ENCODE results near the gene PODXL. TPM values are rescaled to one million over a fixed set of nuclear protein-coding genes. Genes with fewer than 3 reads are reported as not detected.
"Not testable (repeated sequence)": the region's sequence is repeated elsewhere in the genome, so short reads cannot be mapped to it uniquely, and the experiment has no call there.

PODXL gene
- total RNA-seq, 6 donors from 2014 or later, result 57.0 to 108 (median 96.6) TPM

DNA sequence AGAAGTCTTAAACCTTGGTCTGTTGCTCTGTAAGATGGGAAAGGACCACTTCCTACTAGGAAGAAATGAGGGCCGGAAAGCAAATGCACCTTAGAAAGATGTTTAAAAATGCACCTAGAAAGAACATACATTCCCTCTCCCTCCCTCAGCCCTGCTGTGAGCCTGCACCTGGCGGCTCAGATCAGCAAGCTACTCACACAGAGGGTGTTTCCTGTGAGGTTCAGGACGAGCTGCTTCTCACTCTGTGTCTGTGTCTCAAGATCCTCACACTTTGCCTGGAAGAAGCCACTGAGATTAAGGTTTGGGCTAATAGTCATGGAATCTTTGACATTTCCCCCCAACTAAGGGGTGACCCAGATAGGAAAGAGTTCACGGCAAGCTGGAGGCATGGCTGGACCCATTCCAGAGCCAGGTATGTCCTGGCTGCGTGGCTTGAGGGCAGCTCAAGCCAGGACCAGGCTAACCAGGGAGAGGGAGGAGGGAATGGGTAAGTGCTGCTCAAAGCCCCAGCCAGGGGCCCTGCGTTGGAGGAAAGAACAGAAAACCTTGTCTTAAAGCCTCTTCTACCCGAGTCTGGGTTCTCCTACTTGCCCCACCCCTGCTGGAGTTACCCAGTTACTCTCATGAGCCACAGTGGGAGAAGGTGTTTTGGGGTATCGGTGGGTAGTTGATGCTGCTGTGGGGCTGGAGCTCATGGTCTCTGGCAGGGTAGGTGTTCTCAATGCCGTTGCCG, 47.5 kb downstream of the PODXL start:
- TF ChIP-seq POLR2A (IDR thresholded peaks at IDR 0.05), result no peak
- TF ChIP-seq EP300 (IDR thresholded peaks at IDR 0.05), result no peak
- TF ChIP-seq POLR2AphosphoS5 (IDR thresholded peaks at IDR 0.05), result no peak
- WGBS, 2 donors, result 74 to 75% methylated on average over 8 to 9 of the region's 10 CpGs
- DNase-seq (no peak), ATAC-seq (ENCODE audit: low FRiP score in 2 of 2) (no peak)
- Histone ChIP-seq H3K36me3 (peaks cover 0 to 55% (median 9%) of the 10 kb centered on the region in 4 donors), H3K27me3 (no peaks in the 10 kb centered on the region), H3K4me3 (no peak overlapping the region), H3K9me3 (no peaks in the 10 kb centered on the region), H3K27ac (peak overlapping the region in 2 of 4 donors; percentile 65 to 69), H3K4me1 (peaks cover 23 to 29% (median 28%) of the 10 kb centered on the region in 4 donors)

DNA sequence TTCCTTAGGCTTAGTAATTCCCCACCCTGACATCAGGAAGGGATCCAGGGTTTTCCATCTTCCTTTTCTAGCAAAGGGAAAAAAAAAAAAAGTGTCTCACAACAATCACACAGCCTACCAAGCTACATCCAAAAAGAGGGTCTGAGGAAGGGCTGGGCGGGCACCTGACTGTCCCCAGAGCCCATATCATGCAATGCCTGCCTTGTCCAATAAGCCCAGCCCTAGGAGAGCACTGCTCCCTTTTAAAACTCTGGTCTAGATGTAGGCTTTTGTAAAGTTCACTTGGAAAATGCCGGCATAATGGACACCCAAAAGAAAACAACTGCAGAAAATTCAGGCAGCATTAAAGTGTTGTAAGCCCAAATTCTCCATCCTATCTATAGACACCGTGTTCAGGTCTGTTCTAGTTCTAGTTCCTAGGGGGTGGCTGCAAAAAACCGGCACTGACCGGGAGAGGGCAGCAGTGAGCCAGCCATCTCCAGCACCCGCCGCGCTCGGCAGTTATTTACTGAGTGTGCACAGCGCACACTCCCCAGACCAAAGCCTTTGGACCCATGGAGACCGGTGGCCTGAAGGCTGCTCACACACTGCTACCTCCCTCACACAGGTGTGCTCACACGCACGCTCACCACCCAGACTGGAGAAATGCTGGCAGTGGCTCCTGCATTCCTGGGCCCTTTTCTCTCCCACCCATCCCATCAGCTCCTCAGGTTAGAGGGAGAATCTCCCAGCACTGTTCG, 48.7 kb downstream of the PODXL start:
- Histone ChIP-seq H3K9me3 (no peaks in the 10 kb centered on the region), H3K4me1 (peaks cover 22 to 32% (median 29%) of the 10 kb centered on the region in 4 donors), H3K27me3 (no peaks in the 10 kb centered on the region), H3K27ac (peak overlapping the region in 2 of 4 donors; percentile 32 to 65), H3K36me3 (peaks cover 0 to 65% (median 12%) of the 10 kb centered on the region in 4 donors), H3K4me3 (no peak overlapping the region)
- TF ChIP-seq CTCF (IDR thresholded peaks at IDR 0.05) (peak; percentile 82 to 91 (median 86)), EP300 (IDR thresholded peaks at IDR 0.05) (no peak), POLR2A (IDR thresholded peaks at IDR 0.05) (no peak), POLR2AphosphoS5 (IDR thresholded peaks at IDR 0.05) (no peak)
- WGBS, 2 donors, result 21 to 40% methylated on average over 9 to 14 of the region's 14 CpGs
- DNase-seq (peak; percentile 84 to 86), ATAC-seq (ENCODE audit: low FRiP score in 2 of 2) (peak; percentile 86 to 87)

DNA sequence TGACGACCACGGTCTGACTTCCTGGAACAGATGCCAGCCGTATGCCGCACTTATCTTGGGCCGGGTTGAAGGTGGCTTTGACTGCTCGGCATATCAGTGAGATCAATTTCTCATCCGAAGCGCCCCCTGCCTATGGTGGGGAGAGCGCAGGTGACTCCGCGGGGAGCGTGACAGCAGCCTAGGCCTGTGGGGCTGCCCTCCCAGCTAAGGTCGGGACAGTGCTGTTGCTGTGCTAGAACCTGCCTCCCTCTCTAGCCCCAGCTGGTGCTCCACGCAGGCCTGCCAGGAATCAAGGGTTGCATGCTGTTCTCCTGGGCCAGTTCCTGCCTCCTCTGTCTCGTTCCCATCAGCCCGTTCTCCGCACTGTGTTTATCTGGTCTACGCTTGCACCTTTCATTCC, 49.8 kb downstream of the PODXL start:
- DNase-seq, result peak in 1 of 2 donors; percentile 42

GRCh38 chr7:131505636-131506557, 50.5 kb downstream of the PODXL start:
- Histone ChIP-seq H3K27me3 (no peaks in the 10 kb centered on the region), H3K36me3 (peaks cover 0 to 75% (median 11%) of the 10 kb centered on the region in 4 donors), H3K4me3 (no peak overlapping the region), H3K4me1 (peaks cover 21 to 37% (median 24%) of the 10 kb centered on the region in 4 donors), H3K27ac (peak overlapping the region in 1 of 4 donors; percentile 35), H3K9me3 (no peaks in the 10 kb centered on the region)
- WGBS, 2 donors, result 85 to 94% methylated on average over 13 to 29 of the region's 30 CpGs
- TF ChIP-seq POLR2A (IDR thresholded peaks at IDR 0.05) (no peak), POLR2AphosphoS5 (IDR thresholded peaks at IDR 0.05) (no peak), EP300 (IDR thresholded peaks at IDR 0.05) (no peak), CTCF (IDR thresholded peaks at IDR 0.05) (no peak)
- ATAC-seq (ENCODE audit: low FRiP score in 2 of 2) (no peak), DNase-seq (peak in 1 of 2 donors; percentile 56)

More for the DNA sequence above, 49.8 kb downstream of the PODXL start:
- H3K27me3 ChIP-seq, result no peaks in the 10 kb centered on the region
- peak overlapping the region in 3 of 4 donors; percentile 17 to 38 (median 35) for H3K27ac ChIP-seq
- ATAC-seq (ENCODE audit: low FRiP score in 2 of 2), result no peak
- TF ChIP-seq CTCF (IDR thresholded peaks at IDR 0.05), result no peak
- TF ChIP-seq POLR2A (IDR thresholded peaks at IDR 0.05), result no peak
- TF ChIP-seq EP300 (IDR thresholded peaks at IDR 0.05), result no peak
- TF ChIP-seq POLR2AphosphoS5 (IDR thresholded peaks at IDR 0.05), result no peak
- H3K4me1 ChIP-seq, result peaks cover 21 to 40% (median 26%) of the 10 kb centered on the region in 4 donors
- no peaks in the 10 kb centered on the region for H3K9me3 ChIP-seq
- WGBS, 2 donors, result 85 to 92% methylated on average over 17 of the region's 18 CpGs
- no peak overlapping the region for H3K4me3 ChIP-seq
- H3K36me3 ChIP-seq, result peaks cover 0 to 72% (median 12%) of the 10 kb centered on the region in 4 donors

GRCh38 chr7:131505037-131505620, 51.3 kb downstream of the PODXL start:
- ATAC-seq (ENCODE audit: low FRiP score in 2 of 2); H3K27me3 ChIP-seq; DNase-seq; H3K4me3 ChIP-seq; H3K9me3 ChIP-seq: not testable (repeated sequence)
- H3K36me3 ChIP-seq, result peaks cover 0 to 80% (median 8%) of the 10 kb centered on the region in 4 donors
- WGBS, 2 donors, result 85 to 96% methylated on average over 7 to 8 of the region's 8 CpGs
- peak overlapping the region in 2 of 4 donors; percentile 21 to 27 for H3K27ac ChIP-seq
- peaks cover 21 to 37% (median 24%) of the 10 kb centered on the region in 4 donors for H3K4me1 ChIP-seq

Data from upper lobe of left lung (tissue), 6 donors.